ENCODE results near the gene OR10C1. TPM values are rescaled to one million over a fixed set of nuclear protein-coding genes. Genes with fewer than 3 reads are reported as not detected.

OR10C1 gene
- polyA plus RNA-seq, 3 donors = not detected

- intact Hi-C loops (cut with micrococcal nuclease) = no loop called here
- no peaks in the 10 kb centered on the region for H3K36me3 ChIP-seq (replicated peaks in 1 of 2; ENCODE audit: control insufficient read depth in 1 of 2, insufficient read depth in 2 of 2, low read length in 2 of 2)
- peaks cover 0 to 3% (median 0%) of the 10 kb centered on the region in 7 donors for H3K9me3 Mint-ChIP-seq
- no peaks in the 10 kb centered on the region for H3K4me1 Mint-ChIP-seq
- H3K4me3 ChIP-seq (replicated peaks in 1 of 3; ENCODE audit: low read depth in 2 of 3, low read length in 3 of 3) = no peak within 1 kb of the TSS
- H3K9ac ChIP-seq (ENCODE audit: insufficient read depth, low read length, poor library complexity, severe bottlenecking) = no peak within 1 kb of the TSS
- no CpG with 5 or more reads among the region's 2 CpGs for WGBS (ENCODE audit: insufficient coverage)
- no peak within 1 kb of the TSS for H3K27ac Mint-ChIP-seq
- no peaks in the 10 kb centered on the region for H3K4me1 ChIP-seq (ENCODE audit: control insufficient read depth in 1 of 2, insufficient read depth in 2 of 2, low read length in 2 of 2)
- H3K79me2 ChIP-seq (ENCODE audit: insufficient read depth, low read length) = no peaks in the 10 kb centered on the region
- no peaks in the 10 kb centered on the region for H4K20me1 ChIP-seq (ENCODE audit: insufficient read depth, low read length)
- no peak within 1 kb of the TSS for H2AFZ ChIP-seq (ENCODE audit: insufficient read depth, low read depth, low read length, poor library complexity, severe bottlenecking)
- H3K4me3 Mint-ChIP-seq = no peak within 1 kb of the TSS
- H3K4me2 ChIP-seq (replicated peaks; ENCODE audit: extremely low read depth, low read length, poor library complexity, severe bottlenecking) = no peak within 1 kb of the TSS
- H3K27ac ChIP-seq (ENCODE audit: low read depth in 1 of 2, low read length in 2 of 2) = no peak within 1 kb of the TSS
- TF ChIP-seq CTCF (IDR thresholded peaks at IDR 0.05) = no peak
- H3K27me3 Mint-ChIP-seq (ENCODE audit: low read depth in 3 of 3) = peaks cover 1 to 4% (median 2%) of the 10 kb centered on the region in 3 donors
- no peaks in the 10 kb centered on the region for H3K36me3 Mint-ChIP-seq
- H3K27me3 ChIP-seq (ENCODE audit: control insufficient read depth in 2 of 2, insufficient read depth in 2 of 2, low read length in 2 of 2) = no peaks in the 10 kb centered on the region
- DNase-seq = no peak
- no peaks in the 10 kb centered on the region for H3K9me3 ChIP-seq (replicated peaks in 1 of 2; ENCODE audit: control insufficient read depth in 1 of 2, insufficient read depth in 1 of 2, low read length in 2 of 2)
Observed at GRCh38 chr6:29456971-29457370, 17.9 kb downstream of the OR10C1 start, which contains the start of the genes OR11A1 and OR2H1. OR11A1 (minus strand) TSS chr6:29457071; CDS start chr6:29427641, 29,430 bp downstream. OR2H1 (plus strand) TSS chr6:29457155; CDS start chr6:29461770, 4,615 bp downstream.

GRCh38 chr6:29461021-29461814 is 22.1 kb downstream of the OR10C1 start:
- Mint-ChIP-seq H3K27ac (no peak overlapping the region), H3K36me3 (no peaks in the 10 kb centered on the region), H3K4me1 (no peaks in the 10 kb centered on the region), H3K27me3 (ENCODE audit: low read depth in 3 of 3) (peaks cover 0 to 4% (median 2%) of the 10 kb centered on the region in 3 donors), H3K4me3 (no peak overlapping the region), H3K9me3 (peaks cover 0 to 2% (median 0%) of the 10 kb centered on the region in 7 donors)
- intact Hi-C loops (cut with micrococcal nuclease) = no loop called here
- Histone ChIP-seq H3K9ac (ENCODE audit: insufficient read depth, low read length, poor library complexity, severe bottlenecking) (no peak overlapping the region), H3K9me3 (replicated peaks in 1 of 2; ENCODE audit: control insufficient read depth in 1 of 2, insufficient read depth in 1 of 2, low read length in 2 of 2) (no peaks in the 10 kb centered on the region), H3K4me3 (replicated peaks in 1 of 3; ENCODE audit: low read depth in 2 of 3, low read length in 3 of 3) (no peak overlapping the region), H3K27ac (ENCODE audit: low read depth in 1 of 2, low read length in 2 of 2) (no peak overlapping the region), H4K20me1 (ENCODE audit: insufficient read depth, low read length) (no peaks in the 10 kb centered on the region), H3K4me1 (ENCODE audit: control insufficient read depth in 1 of 2, insufficient read depth in 2 of 2, low read length in 2 of 2) (no peaks in the 10 kb centered on the region), H3K79me2 (ENCODE audit: insufficient read depth, low read length) (no peaks in the 10 kb centered on the region), H3K36me3 (replicated peaks in 1 of 2; ENCODE audit: control insufficient read depth in 1 of 2, insufficient read depth in 2 of 2, low read length in 2 of 2) (no peaks in the 10 kb centered on the region), H3K27me3 (ENCODE audit: control insufficient read depth in 2 of 2, insufficient read depth in 2 of 2, low read length in 2 of 2) (no peaks in the 10 kb centered on the region), H3K4me2 (replicated peaks; ENCODE audit: extremely low read depth, low read length, poor library complexity, severe bottlenecking) (no peak overlapping the region), H2AFZ (ENCODE audit: insufficient read depth, low read depth, low read length, poor library complexity, severe bottlenecking) (no peak overlapping the region)
- DNase-seq = no peak
- WGBS (ENCODE audit: insufficient coverage) = no CpG with 5 or more reads among the region's 5 CpGs
- TF ChIP-seq CTCF (IDR thresholded peaks at IDR 0.05) = no peak

Data from CD14-positive monocyte (primary cell).